Measurements from ENCODE around the gene LYPLA2.

LYPLA2 gene

GRCh38 chr1:23790696-23791515 lies at the start of gene LYPLA2:
Gene LYPLA2 (plus strand): TSS chr1:23791145. CDS start chr1:23792683, 1,538 bp downstream.
- peak; percentile 97 for DNase-seq

GRCh38 chr1:23741609-23742008 lies 49.3 kb upstream of the LYPLA2 start:
- no peak for DNase-seq

- peak; percentile 72 for DNase-seq
These were observed 48.2 kb upstream of the LYPLA2 start for GRCh38 chr1:23742670-23743286.

- DNase-seq = peak; percentile 88
These were observed 47.4 kb upstream of the LYPLA2 start, which contains the start of gene ELOA for GRCh38 chr1:23743287-23744152. Gene ELOA (plus strand): TSS chr1:23743471. CDS start chr1:23743504, 33 bp downstream.

- peak; percentile 68 for DNase-seq
These were observed 45.4 kb upstream of the LYPLA2 start for GRCh38 chr1:23745515-23745914.

GRCh38 chr1:23748016-23748415 lies 42.9 kb upstream of the LYPLA2 start:
- DNase-seq = no peak

GRCh38 chr1:23751050-23751814 lies 39.7 kb upstream of the LYPLA2 start:
- DNase-seq = peak; percentile 87

- no peak for DNase-seq
These were observed 39.1 kb upstream of the LYPLA2 start for GRCh38 chr1:23751815-23752200.

- DNase-seq = no peak
These were observed 38.0 kb upstream of the LYPLA2 start for GRCh38 chr1:23752909-23753308.

GRCh38 chr1:23756676-23757075 lies 34.3 kb upstream of the LYPLA2 start:
- peak; percentile 31 for DNase-seq

- no peak for DNase-seq
These were observed 33.1 kb upstream of the LYPLA2 start for GRCh38 chr1:23757812-23758211.

GRCh38 chr1:23759277-23759676 lies 31.7 kb upstream of the LYPLA2 start:
- DNase-seq = no peak

GRCh38 chr1:23763041-23763577 lies 27.8 kb upstream of the LYPLA2 start:
- peak; percentile 15 for DNase-seq

GRCh38 chr1:23768733-23769132 lies 22.2 kb upstream of the LYPLA2 start:
- DNase-seq = no peak

- peak; percentile 90 for DNase-seq
These were observed 18.7 kb upstream of the LYPLA2 start for GRCh38 chr1:23772049-23772853.

- DNase-seq = no peak
These were observed 18.1 kb upstream of the LYPLA2 start for GRCh38 chr1:23772854-23773242.

- no peak for DNase-seq
These were observed 16.6 kb upstream of the LYPLA2 start for GRCh38 chr1:23774174-23774880.

- no peak for DNase-seq
These were observed 14.7 kb upstream of the LYPLA2 start for GRCh38 chr1:23776217-23776616.

- DNase-seq = peak; percentile 95
These were observed 12.7 kb upstream of the LYPLA2 start, which contains the start of gene PITHD1 for GRCh38 chr1:23777979-23778814. Gene PITHD1 (plus strand): TSS chr1:23778418. CDS start chr1:23778516, 98 bp downstream.
